Endothelial cell of umbilical vein (primary cell): ENCODE measurements around the gene NR2E1. TPM values are rescaled to one million over a fixed set of nuclear protein-coding genes. Genes with fewer than 3 reads are reported as not detected.

ENCODE experiments used
- BruUV-seq: library from RNA; stranded (reverse); fragments of 400-500 nt; replicated peaks from 2 replicates; lab custom pipeline; 2021; lab: Mats Ljungman, UMichigan
- CTCF ChIA-PET: fragments of 300-600, 350-600 bp; sonication (Branson Sonifier 250); formaldehyde crosslinking; loops from one replicate; lab custom pipeline; 2021; ENCODE audit warnings: antibody characterized with exemption, inconsistent platforms; lab: Charles Lee
- POLR2A ChIA-PET: fragments of 300-600, 350-600 bp; sonication (Branson Sonifier 250); formaldehyde crosslinking; loops from one replicate; lab custom pipeline; 2021; ENCODE audit warnings: antibody characterized with exemption, inconsistent platforms; lab: Charles Lee
- DNase-seq: peaks from one replicate; pipeline ENCODE4 v3.0.0-alpha.2; 2011; ENCODE audit warnings: low read depth, low spot score
- FAIRE-seq: peaks from 2 replicates; lab custom pipeline; 2011; peaks lifted over from hg19 to GRCh38; lab: Jason Lieb, UNC
- H2AFZ ChIP-seq: 2 replicates; pipeline ENCODE4 v1.6.0; 2012; ENCODE audit warnings: low read depth, low read length, control low read depth, inconsistent platforms
- H3K27ac ChIP-seq: 2 replicates; pipeline ENCODE4 v1.5.1; 2011; ENCODE audit warnings: low read depth, mild to moderate bottlenecking, control low read depth, low read length, moderate library complexity; ENCODE audit not compliant: insufficient read depth
- H3K27me3 ChIP-seq, 2 experiments: 2 replicates each; pipeline versions ENCODE4 v1.6.0 to v1.6.1; 2011; ENCODE audit warnings: low read length in 2 of 2, mixed read lengths in 1 of 2; ENCODE audit not compliant: control insufficient read depth in 2 of 2, insufficient read depth in 2 of 2
- H3K36me3 ChIP-seq, 2 experiments: 2 replicates in 1 of 2; 3 replicates in 1 of 2; pipeline ENCODE4 v1.5.1; 2011; ENCODE audit warnings: low read length in 2 of 2, mild to moderate bottlenecking in 1 of 2, moderate library complexity in 1 of 2; ENCODE audit not compliant: control insufficient read depth in 2 of 2, insufficient read depth in 2 of 2; ENCODE audit errors: extremely low read depth in 1 of 2
- H3K4me1 ChIP-seq: 3 replicates; pipeline ENCODE4 v1.5.1; 2011; ENCODE audit warnings: mild to moderate bottlenecking, low read length; ENCODE audit not compliant: control insufficient read depth, insufficient read depth; ENCODE audit errors: extremely low read depth
- H3K4me2 ChIP-seq: 2 replicates; pipeline ENCODE4 v1.6.1; 2011; ENCODE audit warnings: low read length, control low read depth, mixed read lengths; ENCODE audit not compliant: insufficient read depth
- H3K4me3 ChIP-seq, 3 experiments: fragments of 200-600 bp in 1 of 3; sonication (generic), shearing (Covaris generic) in 1 of 3; replicated peaks in 1 of 3; 2 replicates each; pipeline ENCODE4 v1.5.1; 2011 to 2016; ENCODE audit warnings: control low read depth in 3 of 3, low read length in 3 of 3, mild to moderate bottlenecking in 2 of 3, inconsistent platforms in 1 of 3, low read depth in 1 of 3, moderate library complexity in 1 of 3; ENCODE audit not compliant: insufficient read depth in 1 of 3
- H3K79me2 ChIP-seq: 2 replicates; pipeline ENCODE4 v1.6.0; 2012; ENCODE audit warnings: low read length, inconsistent platforms; ENCODE audit not compliant: control insufficient read depth, insufficient read depth
- H3K9ac ChIP-seq: replicated peaks from 2 replicates; pipeline ENCODE3; 2011; ENCODE audit warnings: low read length, control low read depth; ENCODE audit not compliant: insufficient read depth; ENCODE audit errors: extremely low read depth
- H3K9me1 ChIP-seq: replicated peaks from 3 replicates; pipeline ENCODE4 v1.6.0; 2011; ENCODE audit warnings: mild to moderate bottlenecking, low read length; ENCODE audit not compliant: control insufficient read depth, insufficient read depth; ENCODE audit errors: extremely low read depth
- H3K9me3 ChIP-seq: replicated peaks from 2 replicates; pipeline ENCODE4 v1.5.1; 2012; ENCODE audit warnings: low read length, inconsistent platforms; ENCODE audit not compliant: control insufficient read depth, insufficient read depth
- H4K20me1 ChIP-seq: replicated peaks from 2 replicates; pipeline ENCODE3; 2011; ENCODE audit warnings: mild to moderate bottlenecking, low read length; ENCODE audit not compliant: control insufficient read depth, insufficient read depth; ENCODE audit errors: extremely low read depth
- EZH2 ChIP-seq: IDR thresholded peaks from 2 replicates; pipeline ENCODE4 v1.6.1; 2012; ENCODE audit warnings: borderline replicate concordance, low read depth, mild to moderate bottlenecking, moderate library complexity, low read length, inconsistent platforms; ENCODE audit not compliant: severe bottlenecking
- FOS ChIP-seq: IDR thresholded peaks from 2 replicates; pipeline ENCODE4 v1.6.1; 2011; ENCODE audit warnings: mild to moderate bottlenecking, low read length, moderate library complexity, borderline replicate concordance; ENCODE audit not compliant: insufficient read depth
- GATA2 ChIP-seq: IDR thresholded peaks from 2 replicates; pipeline ENCODE4 v1.7.0; 2011; ENCODE audit warnings: low read depth, mild to moderate bottlenecking, moderate library complexity, mixed read lengths, low read length; ENCODE audit not compliant: insufficient read length, insufficient read depth
- JUN ChIP-seq: IDR thresholded peaks from 2 replicates; pipeline ENCODE4 v1.6.1; 2011; ENCODE audit warnings: borderline replicate concordance, low read depth; ENCODE audit not compliant: insufficient read length, insufficient read depth
- MAX ChIP-seq: IDR thresholded peaks from 2 replicates; pipeline ENCODE4 v1.6.1; 2011; ENCODE audit not compliant: insufficient read depth, insufficient read length
- MYC ChIP-seq: IDR thresholded peaks from one replicate; pipeline ENCODE4 v1.6.1; 2011; ENCODE audit warnings: mild to moderate bottlenecking, low read depth, low read length
- POLR2A ChIP-seq: IDR thresholded peaks from 2 replicates; pipeline ENCODE4 v1.6.1; 2012; ENCODE audit warnings: low read depth, mild to moderate bottlenecking, control low read depth, low read length
- POLR2AphosphoS5 ChIP-seq: IDR thresholded peaks from 2 replicates; pipeline ENCODE4 v1.6.1; 2012; ENCODE audit warnings: low read depth, mild to moderate bottlenecking, control low read depth, low read length, moderate library complexity; ENCODE audit not compliant: insufficient read depth
- dilution Hi-C: fragments of 300-500 bp; cut with MboI; formaldehyde crosslinking; loops from one replicate; pipeline ENCODE4 v1.15.0; 2019; ENCODE audit warnings: low sequenced_read_pairs; ENCODE audit not compliant: extremely low pct_ligation_motif_present
- intact Hi-C: fragments of 100-400 bp; cut with micrococcal nuclease; formaldehyde crosslinking; loops from one replicate; pipeline ENCODE4 v1.10.0; 2022
- polyA plus RNA-seq, 4 experiments: library from polyadenylated mRNA; depleted of rRNA in 3 of 4; stranded (reverse) in 3 of 4; unstranded in 1 of 4; fragments of >200 nt; gene quantifications; 2 replicates each; pipeline versions ENCODE4 v1.2.1 to v1.2.3, GENCODE V29; 2011 to 2012; ENCODE audit warnings: missing spikeins in 1 of 4
- total RNA-seq: library from RNA; stranded (reverse); gene quantifications from 2 replicates; pipeline ENCODE4 v1.2.3, GENCODE V29; 2021
- TF ChIP-seq, protein P1 (sequence below), 2 donors: IDR thresholded peaks; 1 replicate in 1 of 2; 2 replicates in 1 of 2; pipeline ENCODE4 v1.5.1; 2011; ENCODE audit warnings: low read length in 2 of 2, mild to moderate bottlenecking in 2 of 2, moderate library complexity in 2 of 2, control low read depth in 1 of 2, inconsistent platforms in 1 of 2, low read depth in 1 of 2; ENCODE audit not compliant: insufficient read depth in 1 of 2; ENCODE audit errors: extremely low read depth in 1 of 2

The NR2E1 gene
- total and polyA plus RNA-seq, 2 donors (not counting 3 experiments of a cell fraction or from before 2014, with no cell fraction given), result not detected

DNA sequence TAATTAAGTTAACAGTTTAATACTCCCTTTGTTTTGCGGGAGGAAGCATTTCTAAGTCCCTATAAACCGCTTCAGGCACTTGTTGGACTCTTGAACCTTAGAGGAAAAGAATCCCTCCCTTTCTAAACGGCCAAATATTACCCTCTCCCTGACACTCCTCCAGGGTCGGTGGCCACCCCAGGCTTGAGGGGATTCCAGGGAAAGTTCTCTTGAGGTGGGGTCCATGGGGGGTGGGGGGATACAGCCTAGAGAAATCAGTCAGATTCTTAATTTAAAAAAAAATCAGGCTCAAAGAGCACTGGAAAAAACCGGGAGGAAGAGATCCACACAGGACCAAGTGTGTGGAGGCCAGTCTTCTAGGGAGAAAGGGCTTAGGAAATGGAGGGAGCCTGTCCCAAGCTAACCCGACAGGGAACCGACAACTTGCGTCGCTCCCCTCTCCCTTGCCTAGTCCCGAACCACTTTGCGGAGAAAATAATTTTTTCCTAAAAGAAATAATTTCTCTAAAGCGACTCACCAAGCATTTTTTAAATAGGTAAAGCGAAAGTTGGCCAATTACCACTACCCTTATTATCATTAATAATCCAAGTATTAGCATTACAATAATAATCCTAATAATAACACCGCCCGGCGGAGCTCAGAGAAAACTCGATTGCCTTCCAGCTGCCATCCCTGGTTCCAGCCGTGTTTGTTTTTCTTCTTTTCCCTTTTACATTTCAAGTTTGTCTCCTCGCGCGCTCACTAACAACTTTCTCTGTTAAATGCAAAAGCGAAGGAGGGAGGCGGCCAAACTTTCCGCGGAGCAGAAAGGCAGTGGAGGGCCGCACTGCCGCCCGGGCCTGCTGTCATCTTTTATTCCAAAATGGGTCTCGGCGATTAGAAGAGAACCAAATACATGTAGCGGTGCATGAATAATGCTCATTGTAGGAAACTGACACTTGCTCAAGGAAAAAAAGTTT lies 4.8 kb downstream of the NR2E1 start:
- Histone ChIP-seq H3K27me3 (peaks cover 89 to 100% of the 10 kb centered on the region in 2 experiments), H3K4me2 (no peak overlapping the region), H3K36me3 (no peaks in the 10 kb centered on the region), H3K79me2 (no peaks in the 10 kb centered on the region), H2AFZ (no peak overlapping the region), H3K9ac (no peak overlapping the region), H3K9me3 (no peaks in the 10 kb centered on the region), H4K20me1 (no peaks in the 10 kb centered on the region), H3K4me3 (no peak overlapping the region), H3K27ac (no peak overlapping the region), H3K9me1 (no peaks in the 10 kb centered on the region), H3K4me1 (peaks cover 5% of the 10 kb centered on the region)
- CTCF ChIA-PET, result no interaction called here
- no TSS peak for BruUV-seq
- intact Hi-C loops (loop anchor here (10.0 kb wide), 1 partner anchor 354 kb away; no protein-coding TSS in a partner anchor), dilution Hi-C loops (no loop called here)
- TF ChIP-seq POLR2AphosphoS5 (no peak), JUN (no peak), FOS (no peak), POLR2A (no peak), MYC (no peak), EZH2 (no peak), GATA2 (no peak), MAX (no peak)
- TF ChIP-seq, protein P1, sequence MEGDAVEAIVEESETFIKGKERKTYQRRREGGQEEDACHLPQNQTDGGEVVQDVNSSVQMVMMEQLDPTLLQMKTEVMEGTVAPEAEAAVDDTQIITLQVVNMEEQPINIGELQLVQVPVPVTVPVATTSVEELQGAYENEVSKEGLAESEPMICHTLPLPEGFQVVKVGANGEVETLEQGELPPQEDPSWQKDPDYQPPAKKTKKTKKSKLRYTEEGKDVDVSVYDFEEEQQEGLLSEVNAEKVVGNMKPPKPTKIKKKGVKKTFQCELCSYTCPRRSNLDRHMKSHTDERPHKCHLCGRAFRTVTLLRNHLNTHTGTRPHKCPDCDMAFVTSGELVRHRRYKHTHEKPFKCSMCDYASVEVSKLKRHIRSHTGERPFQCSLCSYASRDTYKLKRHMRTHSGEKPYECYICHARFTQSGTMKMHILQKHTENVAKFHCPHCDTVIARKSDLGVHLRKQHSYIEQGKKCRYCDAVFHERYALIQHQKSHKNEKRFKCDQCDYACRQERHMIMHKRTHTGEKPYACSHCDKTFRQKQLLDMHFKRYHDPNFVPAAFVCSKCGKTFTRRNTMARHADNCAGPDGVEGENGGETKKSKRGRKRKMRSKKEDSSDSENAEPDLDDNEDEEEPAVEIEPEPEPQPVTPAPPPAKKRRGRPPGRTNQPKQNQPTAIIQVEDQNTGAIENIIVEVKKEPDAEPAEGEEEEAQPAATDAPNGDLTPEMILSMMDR (IDR thresholded peaks at IDR 0.05; ENCODE audit: extremely low read depth in 1 of 2, insufficient read depth in 1 of 2, low read depth in 1 of 2, low read length in 2 of 2), result no peak
- FAIRE-seq, result no peak
- DNase-seq, result no peak
- POLR2A ChIA-PET, result no interaction called here
